ENCODE data around the gene CBX6. TPM values are rescaled to one million over a fixed set of nuclear protein-coding genes. Genes with fewer than 3 reads are reported as not detected.

CBX6 gene
- total and polyA plus RNA-seq, 9 of the 15 experiments (the other 6 are each of a cell fraction or from before 2014, with no cell fraction given) = 0.75 to 31.6 (median 8.0) TPM

DNA sequence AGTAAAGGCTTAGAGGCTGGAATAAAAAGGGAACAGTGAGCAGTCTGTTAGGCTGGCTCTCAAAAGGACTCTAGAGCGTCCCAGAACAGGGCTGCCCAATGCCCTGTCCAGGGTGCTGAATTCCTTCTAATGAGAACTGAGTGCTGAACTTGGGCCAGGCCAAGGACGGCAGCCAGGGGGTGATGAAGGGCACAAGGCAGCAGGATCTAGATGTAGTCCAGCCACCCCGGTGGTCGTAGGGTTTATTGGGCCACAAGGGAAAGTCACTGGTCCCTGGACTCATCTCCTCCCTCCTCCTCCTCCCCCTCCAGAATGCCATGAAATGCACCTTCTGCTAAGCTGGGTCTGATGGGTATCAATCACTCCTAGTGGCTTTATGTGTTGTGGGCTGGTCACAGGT is 47.4 kb downstream of the CBX6 start (continued):
- TF ChIP-seq, protein P1, sequence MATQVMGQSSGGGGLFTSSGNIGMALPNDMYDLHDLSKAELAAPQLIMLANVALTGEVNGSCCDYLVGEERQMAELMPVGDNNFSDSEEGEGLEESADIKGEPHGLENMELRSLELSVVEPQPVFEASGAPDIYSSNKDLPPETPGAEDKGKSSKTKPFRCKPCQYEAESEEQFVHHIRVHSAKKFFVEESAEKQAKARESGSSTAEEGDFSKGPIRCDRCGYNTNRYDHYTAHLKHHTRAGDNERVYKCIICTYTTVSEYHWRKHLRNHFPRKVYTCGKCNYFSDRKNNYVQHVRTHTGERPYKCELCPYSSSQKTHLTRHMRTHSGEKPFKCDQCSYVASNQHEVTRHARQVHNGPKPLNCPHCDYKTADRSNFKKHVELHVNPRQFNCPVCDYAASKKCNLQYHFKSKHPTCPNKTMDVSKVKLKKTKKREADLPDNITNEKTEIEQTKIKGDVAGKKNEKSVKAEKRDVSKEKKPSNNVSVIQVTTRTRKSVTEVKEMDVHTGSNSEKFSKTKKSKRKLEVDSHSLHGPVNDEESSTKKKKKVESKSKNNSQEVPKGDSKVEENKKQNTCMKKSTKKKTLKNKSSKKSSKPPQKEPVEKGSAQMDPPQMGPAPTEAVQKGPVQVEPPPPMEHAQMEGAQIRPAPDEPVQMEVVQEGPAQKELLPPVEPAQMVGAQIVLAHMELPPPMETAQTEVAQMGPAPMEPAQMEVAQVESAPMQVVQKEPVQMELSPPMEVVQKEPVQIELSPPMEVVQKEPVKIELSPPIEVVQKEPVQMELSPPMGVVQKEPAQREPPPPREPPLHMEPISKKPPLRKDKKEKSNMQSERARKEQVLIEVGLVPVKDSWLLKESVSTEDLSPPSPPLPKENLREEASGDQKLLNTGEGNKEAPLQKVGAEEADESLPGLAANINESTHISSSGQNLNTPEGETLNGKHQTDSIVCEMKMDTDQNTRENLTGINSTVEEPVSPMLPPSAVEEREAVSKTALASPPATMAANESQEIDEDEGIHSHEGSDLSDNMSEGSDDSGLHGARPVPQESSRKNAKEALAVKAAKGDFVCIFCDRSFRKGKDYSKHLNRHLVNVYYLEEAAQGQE (IDR thresholded peaks at IDR 0.05; ENCODE audit: borderline replicate concordance) = peak; percentile 100
- TF ChIP-seq, protein P1 (CRISPR knock-in tag; IDR thresholded peaks at IDR 0.05; ENCODE audit: low read depth) = peak; percentile 97
- TF ChIP-seq CTCF (IDR thresholded peaks at IDR 0.05 in 2 of 3, conservative IDR thresholded peaks at IDR 0.05 in 1 of 3; ENCODE audit: insufficient read depth in 2 of 3, low read depth in 1 of 3, low read length in 3 of 3) (peak; percentile 54 to 68 (median 59)), NFIX (CRISPR knock-in tag; IDR thresholded peaks at IDR 0.05; ENCODE audit: low read depth) (no peak), ZNF232 (CRISPR knock-in tag; IDR thresholded peaks at IDR 0.05) (peak; percentile 79; the same call in 1 of the 2 replicates), SMAD4 (CRISPR knock-in tag; conservative IDR thresholded peaks at IDR 0.05) (0 out of 2 replicates have a peak, but pooled peaks have one; percentile 18), NRF1 (conservative IDR thresholded peaks at IDR 0.05 in 1 of 2, IDR thresholded peaks at IDR 0.05 in 1 of 2) (no peak), EHMT2 (IDR thresholded peaks at IDR 0.05) (peak; percentile 99), ZBTB11 (CRISPR knock-in tag; IDR thresholded peaks at IDR 0.05) (0 out of 6 replicates have a peak, but pooled peaks of 1 of the 3 experiments have one; percentile 32), HDAC2 (IDR thresholded peaks at IDR 0.05) (peak; percentile 68)
- TF ChIP-seq, protein P2, sequence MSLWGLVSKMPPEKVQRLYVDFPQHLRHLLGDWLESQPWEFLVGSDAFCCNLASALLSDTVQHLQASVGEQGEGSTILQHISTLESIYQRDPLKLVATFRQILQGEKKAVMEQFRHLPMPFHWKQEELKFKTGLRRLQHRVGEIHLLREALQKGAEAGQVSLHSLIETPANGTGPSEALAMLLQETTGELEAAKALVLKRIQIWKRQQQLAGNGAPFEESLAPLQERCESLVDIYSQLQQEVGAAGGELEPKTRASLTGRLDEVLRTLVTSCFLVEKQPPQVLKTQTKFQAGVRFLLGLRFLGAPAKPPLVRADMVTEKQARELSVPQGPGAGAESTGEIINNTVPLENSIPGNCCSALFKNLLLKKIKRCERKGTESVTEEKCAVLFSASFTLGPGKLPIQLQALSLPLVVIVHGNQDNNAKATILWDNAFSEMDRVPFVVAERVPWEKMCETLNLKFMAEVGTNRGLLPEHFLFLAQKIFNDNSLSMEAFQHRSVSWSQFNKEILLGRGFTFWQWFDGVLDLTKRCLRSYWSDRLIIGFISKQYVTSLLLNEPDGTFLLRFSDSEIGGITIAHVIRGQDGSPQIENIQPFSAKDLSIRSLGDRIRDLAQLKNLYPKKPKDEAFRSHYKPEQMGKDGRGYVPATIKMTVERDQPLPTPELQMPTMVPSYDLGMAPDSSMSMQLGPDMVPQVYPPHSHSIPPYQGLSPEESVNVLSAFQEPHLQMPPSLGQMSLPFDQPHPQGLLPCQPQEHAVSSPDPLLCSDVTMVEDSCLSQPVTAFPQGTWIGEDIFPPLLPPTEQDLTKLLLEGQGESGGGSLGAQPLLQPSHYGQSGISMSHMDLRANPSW (CRISPR knock-in tag; IDR thresholded peaks at IDR 0.05) = no peak

Measured in K562 (cell line).